Urothelium cell line (cell line): ENCODE data around the gene SLC6A6.
"Not testable (repeated sequence)": the region's sequence is repeated elsewhere in the genome, so short reads cannot be mapped to it uniquely, and the experiment has no call there.

Experiments
- DNase-seq: peaks from one replicate; pipeline ENCODE4 v3.0.0; 2011; ENCODE audit warnings: low spot score, mixed read lengths
- FAIRE-seq: peaks from 2 replicates; lab custom pipeline; 2011; peaks lifted over from hg19 to GRCh38; lab: Jason Lieb, UNC

The SLC6A6 gene

DNA sequence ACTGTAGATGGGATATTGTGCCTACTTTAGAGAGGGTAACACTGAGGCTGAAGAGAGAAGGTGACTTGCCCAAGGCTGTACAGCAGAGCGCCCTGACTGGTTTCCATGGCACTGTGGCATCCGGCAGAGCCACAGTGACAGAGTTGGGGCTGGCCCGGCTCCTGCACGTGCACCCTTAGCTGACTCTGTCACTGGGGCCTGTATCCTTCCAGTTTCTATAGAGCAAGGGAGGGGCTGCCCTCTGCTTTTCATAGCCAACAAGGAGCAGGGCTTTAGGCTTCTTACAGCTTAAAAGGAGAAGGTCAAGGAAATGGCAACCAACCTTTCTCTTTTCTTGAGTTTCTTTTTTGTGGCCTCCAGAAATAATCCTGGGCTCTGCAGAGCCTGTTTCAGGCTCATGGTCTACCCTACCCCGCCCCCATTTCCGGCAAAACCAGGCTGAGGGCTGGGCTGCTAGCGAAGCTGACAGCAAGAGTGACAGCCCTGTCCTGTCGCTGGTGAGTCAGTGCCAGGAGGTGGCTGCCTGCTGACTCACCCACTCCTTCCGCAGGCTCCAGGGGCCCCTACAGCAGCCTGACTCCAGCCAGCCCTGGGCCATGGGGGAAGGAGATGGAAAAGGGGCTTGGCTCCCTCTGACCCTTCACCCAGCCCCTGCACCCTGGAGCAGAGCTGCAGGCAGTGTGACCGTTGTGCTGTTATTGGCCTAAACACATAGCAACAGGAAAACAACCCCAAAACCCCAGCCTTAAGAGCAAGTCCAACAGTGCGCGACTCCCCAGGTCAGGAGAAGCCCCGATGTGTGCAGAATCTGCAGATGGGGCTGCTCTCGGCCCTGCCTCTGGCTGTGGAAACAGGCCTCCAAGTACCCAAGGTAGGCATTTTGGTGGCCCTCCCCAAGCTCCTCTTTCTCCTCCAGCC lies 29.8 kb downstream of the SLC6A6 start:
- DNase-seq (peak; percentile 97), FAIRE-seq (peak; percentile 65)

GRCh38 chr3:14433106-14433505 lies 30.7 kb downstream of the SLC6A6 start:
- FAIRE-seq (no peak), DNase-seq (no peak)

GRCh38 chr3:14434126-14434497 lies 31.7 kb downstream of the SLC6A6 start:
- DNase-seq (no peak), FAIRE-seq (no peak)

DNA sequence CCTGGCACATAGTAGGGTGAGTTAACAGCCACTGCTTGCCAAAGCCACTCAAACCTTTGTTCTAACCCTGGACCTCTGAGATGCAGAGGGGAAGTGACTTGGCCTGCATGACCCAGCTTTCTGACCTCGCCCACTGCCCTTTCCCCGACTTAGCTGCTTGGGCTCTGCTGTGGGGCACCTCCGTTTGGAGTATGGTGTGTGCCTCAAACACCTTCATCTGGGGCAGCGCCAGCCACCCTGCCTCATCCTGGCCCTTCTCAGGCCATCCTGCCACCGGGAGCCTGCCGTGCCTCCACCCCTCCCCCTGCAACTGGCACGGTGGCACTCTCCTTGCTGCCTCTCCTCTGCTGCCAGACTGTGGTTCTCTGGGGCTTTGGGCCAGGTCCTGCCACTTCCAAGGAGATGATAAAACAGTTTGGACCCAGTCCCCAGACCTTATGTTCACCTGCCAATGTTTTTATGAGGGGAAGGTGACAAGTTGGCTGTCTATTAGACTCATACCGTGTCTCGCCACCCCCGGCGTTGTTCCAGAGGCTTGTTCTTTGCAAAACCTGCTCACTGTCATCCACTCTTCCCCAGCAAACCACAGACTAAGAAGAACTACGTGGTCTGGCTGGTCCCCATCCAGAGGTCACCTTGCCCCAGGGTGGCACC lies 32.2 kb downstream of the SLC6A6 start:
- DNase-seq (no peak), FAIRE-seq (no peak)

GRCh38 chr3:14435175-14436014 lies 33.0 kb downstream of the SLC6A6 start:
- DNase-seq (peak; percentile 46), FAIRE-seq (no peak)

DNA sequence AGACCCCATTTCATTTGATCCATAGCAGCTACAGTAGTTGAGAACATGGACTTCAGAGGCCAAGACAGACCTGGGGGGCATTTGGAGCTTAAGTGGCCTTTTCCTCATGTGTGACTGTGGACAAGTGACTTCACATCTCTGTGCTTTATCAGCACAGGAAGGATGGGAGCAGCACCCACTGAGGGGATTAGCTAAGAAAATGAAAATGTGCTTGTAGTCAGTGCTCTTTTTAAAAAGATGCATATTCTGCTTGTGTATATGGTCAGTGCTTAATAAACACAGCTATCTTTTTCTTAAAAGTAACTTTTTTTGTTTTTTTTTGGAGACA lies 34.5 kb downstream of the SLC6A6 start:
- FAIRE-seq (no peak), DNase-seq (no peak)

GRCh38 chr3:14437705-14438104 lies 35.3 kb downstream of the SLC6A6 start:
- not testable (repeated sequence) for FAIRE-seq, DNase-seq

DNA sequence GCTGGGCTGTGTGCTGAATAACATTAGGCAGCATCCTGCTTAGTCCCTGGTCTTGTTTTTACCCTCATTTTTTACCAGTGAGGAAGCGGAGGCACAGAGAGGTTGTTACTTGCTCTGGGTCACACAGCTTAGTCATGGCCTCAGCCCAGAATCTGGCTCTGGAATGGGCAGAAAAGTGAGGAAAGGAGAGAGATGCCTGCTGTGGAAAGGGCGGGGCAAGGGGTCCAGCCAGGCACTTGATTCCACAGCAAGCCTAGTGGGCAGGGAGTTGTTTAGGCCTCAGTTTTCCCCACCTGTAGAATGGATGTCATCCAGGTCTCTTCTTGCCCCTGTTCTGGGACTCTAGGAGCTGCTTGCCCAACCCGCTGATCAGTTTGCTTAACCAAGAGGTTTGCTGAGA lies 35.9 kb downstream of the SLC6A6 start:
- DNase-seq (no peak), FAIRE-seq (no peak)

- no peak for DNase-seq
- FAIRE-seq = no peak
Observed at GRCh38 chr3:14438929-14439328, 36.5 kb downstream of the SLC6A6 start.

GRCh38 chr3:14439501-14440167 lies 37.2 kb downstream of the SLC6A6 start:
- FAIRE-seq = no peak

GRCh38 chr3:14440168-14440518 lies 37.7 kb downstream of the SLC6A6 start:
- FAIRE-seq (no peak), DNase-seq (no peak)

More at GRCh38 chr3:14439501-14440167, 37.2 kb downstream of the SLC6A6 start:
- DNase-seq = no peak

DNA sequence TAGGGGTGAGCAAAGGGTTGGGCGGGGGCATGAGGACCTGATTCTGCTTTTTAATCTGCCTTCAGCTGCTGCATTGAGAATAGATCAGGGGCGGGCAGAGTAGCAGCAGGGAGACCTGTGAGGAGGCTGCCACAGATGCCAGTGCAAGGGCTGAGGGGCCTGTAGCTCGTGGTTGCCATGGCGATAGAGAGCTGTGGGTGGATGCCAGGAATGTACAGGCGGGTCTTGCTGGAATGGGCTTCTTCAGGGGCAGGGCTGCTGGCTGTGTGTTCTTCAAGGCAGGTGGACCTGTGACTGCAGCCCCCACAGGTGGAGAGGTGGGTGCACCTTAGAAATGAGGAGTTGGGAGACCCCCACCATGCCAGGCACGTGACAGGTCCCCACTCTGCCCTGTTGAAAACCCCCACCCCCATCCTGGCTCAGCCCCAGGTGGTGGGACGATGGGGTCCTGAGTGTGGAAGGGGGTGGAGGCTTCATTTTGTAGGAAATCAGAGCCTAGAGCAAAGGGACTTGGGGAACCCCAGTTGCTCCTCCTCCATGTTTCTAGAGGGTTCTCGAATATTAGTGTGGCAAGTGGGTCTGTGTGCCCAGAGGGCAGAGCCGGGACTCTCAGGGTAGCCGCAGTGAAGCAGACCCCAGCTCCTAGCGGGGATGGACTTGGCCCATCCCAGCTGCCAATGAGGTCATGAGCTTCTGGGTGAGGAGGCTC lies 38.3 kb downstream of the SLC6A6 start:
- FAIRE-seq = no peak

DNA sequence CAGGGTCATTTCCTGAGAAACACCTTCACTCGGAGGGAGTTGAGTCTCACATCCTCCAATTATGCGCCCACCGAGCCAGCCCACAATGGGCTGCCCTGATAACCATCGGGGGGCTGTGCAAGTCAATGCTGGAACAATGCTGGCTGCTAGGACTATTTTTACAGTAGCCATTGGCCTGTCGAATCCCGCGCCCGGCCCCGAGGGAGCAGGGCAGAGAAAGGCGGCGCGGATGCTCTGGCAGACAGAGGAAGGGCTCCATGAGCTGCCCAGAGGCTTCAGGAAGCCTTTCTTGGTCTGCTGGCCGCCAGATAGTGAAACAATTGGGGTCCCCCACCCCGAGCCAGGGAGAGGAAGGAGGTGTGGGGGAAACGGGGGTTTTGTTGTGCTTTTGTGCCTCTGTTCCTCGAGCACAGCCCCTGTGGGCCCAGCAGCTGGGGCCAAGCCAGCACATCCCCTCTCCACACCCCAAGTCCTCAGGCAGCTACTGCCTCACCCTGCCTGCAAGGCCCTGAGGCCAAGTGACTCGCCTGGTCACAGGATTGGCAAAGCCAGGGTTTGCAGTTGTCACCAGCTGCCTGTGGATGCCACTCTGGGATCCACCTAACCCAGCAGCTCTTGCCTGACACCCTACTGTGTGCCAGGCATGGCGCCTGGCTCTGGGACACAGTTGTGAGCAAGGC lies 39.0 kb downstream of the SLC6A6 start:
- FAIRE-seq (no peak), DNase-seq (no peak)

More for the DNA sequence above, 38.3 kb downstream of the SLC6A6 start:
- peak; percentile 60 for DNase-seq

DNA sequence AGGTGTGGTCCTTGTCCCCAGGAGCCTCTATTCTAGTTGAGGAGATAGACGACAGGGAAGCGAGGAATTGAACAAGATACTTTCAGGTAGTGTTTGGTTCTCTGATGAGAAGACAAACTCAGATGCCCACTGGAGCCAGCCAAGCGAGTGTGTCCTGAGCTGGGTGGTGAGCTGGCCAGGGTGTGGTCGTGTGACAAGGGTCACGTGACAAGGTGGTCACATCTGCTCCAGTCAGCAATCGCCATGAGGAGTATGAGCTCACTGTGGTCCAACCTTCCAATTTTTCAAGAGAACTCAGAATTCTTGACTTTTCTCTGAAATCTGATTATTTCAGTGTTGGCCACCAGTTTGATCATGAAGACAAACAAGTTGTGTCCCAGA lies 39.5 kb downstream of the SLC6A6 start:
- no peak for FAIRE-seq
- DNase-seq = no peak

- no peak for FAIRE-seq
- DNase-seq = no peak
Observed at GRCh38 chr3:14444380-14444779, 42.0 kb downstream of the SLC6A6 start.

- DNase-seq (no peak), FAIRE-seq (no peak)
Observed at GRCh38 chr3:14445773-14446172, 43.4 kb downstream of the SLC6A6 start.

- peak; percentile 53 for FAIRE-seq
Observed at GRCh38 chr3:14446988-14447570, 44.7 kb downstream of the SLC6A6 start.

DNA sequence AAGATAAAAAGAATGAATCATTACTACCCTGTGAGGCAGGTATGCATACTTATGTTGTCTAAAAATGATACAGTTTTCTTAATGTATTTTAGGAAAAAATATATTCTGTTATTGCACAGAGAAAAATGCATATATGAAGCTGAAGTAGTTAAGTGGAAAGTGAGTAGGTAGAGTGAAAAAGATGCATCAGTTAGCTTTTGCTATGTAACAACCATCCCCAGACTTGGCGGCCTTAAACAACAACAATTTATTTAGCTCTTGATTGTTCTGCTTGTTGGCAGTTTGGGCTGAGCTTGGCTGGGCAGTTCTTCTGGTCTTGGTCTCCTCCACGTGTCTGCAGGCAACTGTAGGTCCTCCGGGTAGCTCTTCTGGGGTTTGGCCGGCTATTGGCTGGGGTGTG lies 45.7 kb downstream of the SLC6A6 start:
- DNase-seq = no peak
- FAIRE-seq = no peak

More at GRCh38 chr3:14446988-14447570, 44.7 kb downstream of the SLC6A6 start:
- DNase-seq = no peak
